Vagina (tissue), 2 donors: ENCODE results near the gene ADCY4. TPM values are rescaled to one million over a fixed set of nuclear protein-coding genes. Genes with fewer than 3 reads are reported as not detected.

Experiments used
- DNase-seq, 2 donors: peaks; one replicate each; pipeline ENCODE4 v3.0.0-alpha.2; 2017; ENCODE audit errors: extremely low spot score in 2 of 2
- H3K27ac ChIP-seq: fragments of 200-600 bp; sonication (generic); one replicate; pipeline ENCODE4 v1.5.1; 2019
- H3K27me3 ChIP-seq: fragments of 200-600 bp; sonication (generic); one replicate; pipeline ENCODE4 v1.5.1; 2019
- H3K36me3 ChIP-seq, 2 donors: fragments of 200-600 bp; sonication (generic); one replicate each; pipeline ENCODE4 v1.5.1; 2017 to 2019
- H3K4me1 ChIP-seq: fragments of 200-600 bp; sonication (generic); one replicate; pipeline ENCODE4 v1.5.1; 2019
- H3K4me3 ChIP-seq, 2 donors: fragments of 200-600 bp; sonication (generic); 1 replicate in 1 of 2; 2 replicates in 1 of 2; pipeline ENCODE4 v1.5.1; 2016 to 2019
- H3K9me3 ChIP-seq: fragments of 200-600 bp; sonication (generic); one replicate; pipeline ENCODE4 v1.5.1; 2019
- CTCF ChIP-seq, 3 experiments: fragments of 450-650 bp in 2 of 3; fragments of 200-600 bp in 1 of 3; sonication (generic) in 1 of 3; IDR thresholded peaks; one replicate each; pipeline ENCODE4 v1.5.1; 2017 to 2019; ENCODE audit warnings: antibody characterized with exemption in 3 of 3, mild to moderate bottlenecking in 2 of 3, moderate library complexity in 2 of 3
- POLR2A ChIP-seq, 2 donors: fragments of 450-650 bp; IDR thresholded peaks; one replicate each; pipeline ENCODE4 v1.6.1; 2017; ENCODE audit warnings: antibody characterized with exemption in 2 of 2, mild to moderate bottlenecking in 2 of 2, moderate library complexity in 2 of 2
- POLR2AphosphoS5 ChIP-seq, 2 donors: sonication (generic); formaldehyde crosslinking; IDR thresholded peaks; one replicate each; pipeline ENCODE4 v1.9.0; 2017; ENCODE audit warnings: antibody characterized with exemption in 2 of 2, mild to moderate bottlenecking in 2 of 2, low read depth in 1 of 2; ENCODE audit not compliant: insufficient read depth in 1 of 2
- intact Hi-C: fragments of 100-400 bp; cut with DNase I; formaldehyde crosslinking; loops from one replicate; pipeline ENCODE4 v1.15.1; 2023
- total RNA-seq: library from RNA; depleted of rRNA; stranded (reverse); fragments of >200 nt; gene quantifications from one replicate; pipeline ENCODE4 v1.2.3, GENCODE V29; 2016

Gene ADCY4
- total RNA-seq, 1 donor from 2014 or later: 32.7 TPM

- peaks cover 0 to 43% of the 10 kb centered on the region in 2 donors for H3K36me3 ChIP-seq
- no peak for DNase-seq
- peaks cover 2% of the 10 kb centered on the region for H3K4me1 ChIP-seq
- no peak for TF ChIP-seq POLR2AphosphoS5 (IDR thresholded peaks at IDR 0.05; ENCODE audit: insufficient read depth in 1 of 2, low read depth in 1 of 2)
- TF ChIP-seq CTCF (IDR thresholded peaks at IDR 0.05): no peak
- TF ChIP-seq POLR2A (IDR thresholded peaks at IDR 0.05): no peak
- no peaks in the 10 kb centered on the region for H3K9me3 ChIP-seq
- intact Hi-C loops: no loop called here
- H3K27ac ChIP-seq: no peak overlapping the region
- H3K4me3 ChIP-seq: no peak overlapping the region
- H3K27me3 ChIP-seq: no peaks in the 10 kb centered on the region
Observed at GRCh38 chr14:24291446-24292117, 43.3 kb downstream of the ADCY4 start.

- no peaks in the 10 kb centered on the region for H3K9me3 ChIP-seq
- DNase-seq: no peak
- H3K4me1 ChIP-seq: peaks cover 4% of the 10 kb centered on the region
- no peak overlapping the region for H3K4me3 ChIP-seq
- intact Hi-C loops: no loop called here
- peaks cover 0 to 39% of the 10 kb centered on the region in 2 donors for H3K36me3 ChIP-seq
- H3K27ac ChIP-seq: no peak overlapping the region
- no peaks in the 10 kb centered on the region for H3K27me3 ChIP-seq
- no peak for TF ChIP-seq POLR2AphosphoS5 (IDR thresholded peaks at IDR 0.05; ENCODE audit: insufficient read depth in 1 of 2, low read depth in 1 of 2)
- TF ChIP-seq CTCF (IDR thresholded peaks at IDR 0.05): no peak
- TF ChIP-seq POLR2A (IDR thresholded peaks at IDR 0.05): no peak
Observed at GRCh38 chr14:24290746-24291145, 44.1 kb downstream of the ADCY4 start.

GRCh38 chr14:24289649-24290280, 45.1 kb downstream of the ADCY4 start:
- peaks cover 0 to 32% of the 10 kb centered on the region in 2 donors for H3K36me3 ChIP-seq
- DNase-seq: no peak
- no peak overlapping the region for H3K4me3 ChIP-seq
- H3K4me1 ChIP-seq: peaks cover 6% of the 10 kb centered on the region
- no peaks in the 10 kb centered on the region for H3K27me3 ChIP-seq
- TF ChIP-seq CTCF (IDR thresholded peaks at IDR 0.05) (no peak), POLR2AphosphoS5 (IDR thresholded peaks at IDR 0.05; ENCODE audit: insufficient read depth in 1 of 2, low read depth in 1 of 2) (no peak), POLR2A (IDR thresholded peaks at IDR 0.05) (no peak)
- intact Hi-C loops: no loop called here
- no peak overlapping the region for H3K27ac ChIP-seq
- no peaks in the 10 kb centered on the region for H3K9me3 ChIP-seq

- DNase-seq: no peak
- H3K36me3 ChIP-seq: peaks cover 0 to 25% of the 10 kb centered on the region in 2 donors
- H3K4me1 ChIP-seq: peaks cover 6% of the 10 kb centered on the region
- H3K27ac ChIP-seq: no peak overlapping the region
- no peak overlapping the region for H3K4me3 ChIP-seq
- TF ChIP-seq POLR2AphosphoS5 (IDR thresholded peaks at IDR 0.05; ENCODE audit: insufficient read depth in 1 of 2, low read depth in 1 of 2) (no peak), POLR2A (IDR thresholded peaks at IDR 0.05) (no peak), CTCF (IDR thresholded peaks at IDR 0.05) (no peak)
- H3K27me3 ChIP-seq: no peaks in the 10 kb centered on the region
- H3K9me3 ChIP-seq: no peaks in the 10 kb centered on the region
- intact Hi-C loops: no loop called here
Observed at GRCh38 chr14:24286996-24287395, 47.9 kb downstream of the ADCY4 start.

GRCh38 chr14:24285351-24285750, 49.5 kb downstream of the ADCY4 start:
- H3K9me3 ChIP-seq: no peaks in the 10 kb centered on the region
- H3K36me3 ChIP-seq: peaks cover 0 to 8% of the 10 kb centered on the region in 2 donors
- intact Hi-C loops: no loop called here
- TF ChIP-seq POLR2AphosphoS5 (IDR thresholded peaks at IDR 0.05; ENCODE audit: insufficient read depth in 1 of 2, low read depth in 1 of 2): no peak
- TF ChIP-seq POLR2A (IDR thresholded peaks at IDR 0.05): no peak
- no peak for TF ChIP-seq CTCF (IDR thresholded peaks at IDR 0.05)
- peaks cover 6% of the 10 kb centered on the region for H3K4me1 ChIP-seq
- no peaks in the 10 kb centered on the region for H3K27me3 ChIP-seq
- no peak for DNase-seq
- H3K27ac ChIP-seq: no peak overlapping the region
- H3K4me3 ChIP-seq: no peak overlapping the region
